ENCODE measurements around the gene DIP2B. TPM values are rescaled to one million over a fixed set of nuclear protein-coding genes. Genes with fewer than 3 reads are reported as not detected.

DIP2B gene
- total RNA-seq, 2 experiments from 2014 or later: 29.5 to 30.0 TPM

DNA sequence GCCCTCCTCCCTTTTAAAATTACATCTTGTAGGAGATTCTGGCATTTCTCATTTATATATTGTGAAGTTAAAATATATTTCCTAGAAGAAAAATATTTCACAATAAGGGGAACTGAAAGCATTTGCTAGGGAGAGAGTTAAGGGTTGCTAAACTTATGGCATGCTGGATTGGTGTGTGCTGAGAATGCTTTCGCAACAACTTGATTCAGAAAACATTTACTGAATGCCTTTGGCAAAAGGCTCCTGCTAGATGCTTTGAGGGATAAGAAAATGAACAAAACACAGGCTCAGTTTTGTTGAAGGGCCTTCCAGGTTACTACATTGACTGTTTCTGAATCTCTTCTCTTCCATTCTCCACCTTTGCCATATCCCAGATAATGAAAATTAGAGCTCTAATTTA is 67.5 kb downstream of the DIP2B start:
- H3K36me3 ChIP-seq (ENCODE audit: insufficient read depth, low read length): no peaks in the 10 kb centered on the region
- H3K27me3 ChIP-seq (ENCODE audit: control insufficient read depth in 1 of 2, insufficient read depth in 2 of 2, low read length in 2 of 2): no peaks in the 10 kb centered on the region
- ATAC-seq (ENCODE audit: poor library complexity): no peak
- Mint-ChIP-seq H3K27me3 (no peaks in the 10 kb centered on the region), H3K27ac (peak overlapping the region; percentile 8), H3K4me3 (no peak overlapping the region), H3K9me3 (no peaks in the 10 kb centered on the region), H3K36me3 (ENCODE audit: low read depth) (no peaks in the 10 kb centered on the region), H3K4me1 (ENCODE audit: low read depth) (peaks cover 57% of the 10 kb centered on the region)
- H3K4me1 ChIP-seq (ENCODE audit: insufficient read depth, low read length): peaks cover 7% of the 10 kb centered on the region
- intact Hi-C loops (cut with DNase I, micrococcal nuclease): loop anchor here in 1 of 2 experiments (5.0 kb wide), 1 partner anchor 45 kb away; no protein-coding TSS in a partner anchor
- ChIA-PET POLR2A (no interaction called here), CTCF (no interaction called here)
- H3K4me3 ChIP-seq (ENCODE audit: low read length): no peak overlapping the region
- peak in 3 of 14 experiments; percentile 8 to 35 (median 34) for DNase-seq
- TF ChIP-seq, protein P1, sequence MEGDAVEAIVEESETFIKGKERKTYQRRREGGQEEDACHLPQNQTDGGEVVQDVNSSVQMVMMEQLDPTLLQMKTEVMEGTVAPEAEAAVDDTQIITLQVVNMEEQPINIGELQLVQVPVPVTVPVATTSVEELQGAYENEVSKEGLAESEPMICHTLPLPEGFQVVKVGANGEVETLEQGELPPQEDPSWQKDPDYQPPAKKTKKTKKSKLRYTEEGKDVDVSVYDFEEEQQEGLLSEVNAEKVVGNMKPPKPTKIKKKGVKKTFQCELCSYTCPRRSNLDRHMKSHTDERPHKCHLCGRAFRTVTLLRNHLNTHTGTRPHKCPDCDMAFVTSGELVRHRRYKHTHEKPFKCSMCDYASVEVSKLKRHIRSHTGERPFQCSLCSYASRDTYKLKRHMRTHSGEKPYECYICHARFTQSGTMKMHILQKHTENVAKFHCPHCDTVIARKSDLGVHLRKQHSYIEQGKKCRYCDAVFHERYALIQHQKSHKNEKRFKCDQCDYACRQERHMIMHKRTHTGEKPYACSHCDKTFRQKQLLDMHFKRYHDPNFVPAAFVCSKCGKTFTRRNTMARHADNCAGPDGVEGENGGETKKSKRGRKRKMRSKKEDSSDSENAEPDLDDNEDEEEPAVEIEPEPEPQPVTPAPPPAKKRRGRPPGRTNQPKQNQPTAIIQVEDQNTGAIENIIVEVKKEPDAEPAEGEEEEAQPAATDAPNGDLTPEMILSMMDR (IDR thresholded peaks at IDR 0.05): no peak
- no peak overlapping the region for H3K27ac ChIP-seq (ENCODE audit: low read depth in 1 of 2, low read length in 2 of 2)
- peaks cover 0 to 3% of the 10 kb centered on the region in 2 experiments for H3K9me3 ChIP-seq (ENCODE audit: control insufficient read depth in 1 of 2, insufficient read depth in 1 of 2, low read length in 2 of 2)

DNA sequence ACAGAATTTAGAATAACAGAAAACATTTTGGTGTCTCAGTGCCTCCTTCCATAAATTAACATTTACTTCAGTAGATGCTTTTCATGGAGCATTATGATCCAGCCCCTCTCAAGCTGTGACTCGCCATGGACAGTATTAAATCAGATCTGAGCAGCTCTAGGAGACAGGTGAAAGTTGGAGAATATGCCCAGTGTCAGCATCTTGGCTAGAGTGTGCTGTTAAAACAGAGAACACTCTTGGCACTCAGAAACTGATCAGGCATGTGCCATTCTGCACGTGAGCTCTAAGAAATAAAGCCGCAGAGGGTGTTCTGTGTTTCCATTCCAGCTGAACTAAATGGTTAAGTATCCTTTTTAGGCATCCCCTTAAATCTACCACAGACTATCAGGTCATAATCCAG is 68.0 kb downstream of the DIP2B start:
- peaks cover 0 to 3% of the 10 kb centered on the region in 2 experiments for H3K9me3 ChIP-seq (ENCODE audit: control insufficient read depth in 1 of 2, insufficient read depth in 1 of 2, low read length in 2 of 2)
- Mint-ChIP-seq H3K27me3 (no peaks in the 10 kb centered on the region), H3K9me3 (no peaks in the 10 kb centered on the region), H3K36me3 (ENCODE audit: low read depth) (no peaks in the 10 kb centered on the region), H3K27ac (peak overlapping the region; percentile 8), H3K4me3 (no peak overlapping the region), H3K4me1 (ENCODE audit: low read depth) (peaks cover 53% of the 10 kb centered on the region)
- H3K36me3 ChIP-seq (ENCODE audit: insufficient read depth, low read length): no peaks in the 10 kb centered on the region
- no peak overlapping the region for H3K4me3 ChIP-seq (ENCODE audit: low read length)
- H3K27me3 ChIP-seq (ENCODE audit: control insufficient read depth in 1 of 2, insufficient read depth in 2 of 2, low read length in 2 of 2): no peaks in the 10 kb centered on the region
- no peak for ATAC-seq (ENCODE audit: poor library complexity)
- ChIA-PET CTCF (no interaction called here), POLR2A (no interaction called here)
- peaks cover 7% of the 10 kb centered on the region for H3K4me1 ChIP-seq (ENCODE audit: insufficient read depth, low read length)
- no peak overlapping the region for H3K27ac ChIP-seq (ENCODE audit: low read depth in 1 of 2, low read length in 2 of 2)
- DNase-seq: no peak
- TF ChIP-seq, protein P1 (IDR thresholded peaks at IDR 0.05): no peak
- intact Hi-C loops (cut with DNase I, micrococcal nuclease): loop anchor here in 1 of 2 experiments (5.0 kb wide), 1 partner anchor 45 kb away; no protein-coding TSS in a partner anchor

DNA sequence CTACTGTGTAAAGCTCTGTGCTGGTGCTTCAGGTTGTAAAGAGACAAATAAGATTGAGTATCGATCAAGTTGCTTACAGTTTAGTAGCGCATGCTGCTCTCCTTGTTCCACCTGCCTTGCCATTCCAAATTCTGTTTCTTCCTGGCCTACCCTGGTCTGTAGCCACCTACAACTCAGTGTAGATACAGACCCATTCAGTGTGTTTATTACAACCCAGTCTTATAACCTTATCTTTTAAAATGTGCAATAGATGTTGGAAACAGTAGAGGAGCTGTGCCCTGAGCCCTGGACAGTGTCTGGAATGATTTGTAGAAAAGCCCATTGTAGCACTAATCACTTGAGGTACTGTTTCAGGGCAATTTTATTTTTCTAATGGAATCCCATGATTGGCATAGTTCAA is 68.5 kb downstream of the DIP2B start:
- no peak for DNase-seq
- Histone ChIP-seq H3K4me3 (ENCODE audit: low read length) (no peak overlapping the region), H3K27ac (ENCODE audit: low read depth in 1 of 2, low read length in 2 of 2) (no peak overlapping the region), H3K36me3 (ENCODE audit: insufficient read depth, low read length) (no peaks in the 10 kb centered on the region), H3K9me3 (ENCODE audit: control insufficient read depth in 1 of 2, insufficient read depth in 1 of 2, low read length in 2 of 2) (peaks cover 0 to 3% of the 10 kb centered on the region in 2 experiments), H3K4me1 (ENCODE audit: insufficient read depth, low read length) (peaks cover 5% of the 10 kb centered on the region), H3K27me3 (ENCODE audit: control insufficient read depth in 1 of 2, insufficient read depth in 2 of 2, low read length in 2 of 2) (no peaks in the 10 kb centered on the region)
- ChIA-PET POLR2A (no interaction called here), CTCF (no interaction called here)
- Mint-ChIP-seq H3K27me3 (no peaks in the 10 kb centered on the region), H3K27ac (no peak overlapping the region), H3K9me3 (no peaks in the 10 kb centered on the region), H3K36me3 (ENCODE audit: low read depth) (no peaks in the 10 kb centered on the region), H3K4me3 (no peak overlapping the region), H3K4me1 (ENCODE audit: low read depth) (peaks cover 48% of the 10 kb centered on the region)
- no peak for ATAC-seq (ENCODE audit: poor library complexity)
- TF ChIP-seq, protein P1 (IDR thresholded peaks at IDR 0.05): no peak
- intact Hi-C loops (cut with DNase I, micrococcal nuclease): loop anchor here in 1 of 2 experiments (5.0 kb wide), 1 partner anchor 44 kb away; no protein-coding TSS in a partner anchor

All from CD4-positive, alpha-beta T cell (primary cell).